T-helper 1 cell treated with Interleukin-12 subunit alpha and Interleukin-12 subunit beta and Interleukin-4 antibody, amounts not matched to agents 30 ng/mL and 1 ng/mL, for 36 hours (primary cell): ENCODE results near the gene AQP1. TPM values are rescaled to one million over a fixed set of nuclear protein-coding genes. Genes with fewer than 3 reads are reported as not detected.

ENCODE experiments used
- intact Hi-C: fragments of 100-400 bp; cut with micrococcal nuclease; formaldehyde crosslinking; loops from one replicate; pipeline ENCODE4 v1.15.1; 2024
- total RNA-seq: library from RNA; stranded (reverse); gene quantifications from 2 replicates; pipeline ENCODE4 v1.2.3, GENCODE V29; 2022

The AQP1 gene
- total RNA-seq, 1 donor from 2014 or later = 0.34 TPM

- intact Hi-C loops = loop anchor here (10.0 kb wide), 1 partner anchor 391 kb away; no protein-coding TSS in a partner anchor
Observed at GRCh38 chr7:30905078-30906012, 6.3 kb upstream of the AQP1 start.

GRCh38 chr7:30906014-30906413, 5.6 kb upstream of the AQP1 start:
- intact Hi-C loops = loop anchor here (10.0 kb wide), 1 partner anchor 391 kb away; no protein-coding TSS in a partner anchor

- intact Hi-C loops = loop anchor here (10.0 kb wide), 1 partner anchor 392 kb away; no protein-coding TSS in a partner anchor
Observed at GRCh38 chr7:30906515-30907240, 5.0 kb upstream of the AQP1 start.

GRCh38 chr7:30907527-30908267, 4.0 kb upstream of the AQP1 start:
- intact Hi-C loops = loop anchor here (1.0 to 10.0 kb wide), 2 partner anchors 107 to 393 kb away; no protein-coding TSS in a partner anchor

GRCh38 chr7:30908681-30909080, 3.0 kb upstream of the AQP1 start:
- intact Hi-C loops = loop anchor here (1.0 to 10.0 kb wide), 2 partner anchors 108 to 394 kb away; no protein-coding TSS in a partner anchor

GRCh38 chr7:30909431-30909830, 2.2 kb upstream of the AQP1 start:
- intact Hi-C loops = loop anchor here (10.0 kb wide), 1 partner anchor 395 kb away; no protein-coding TSS in a partner anchor

- intact Hi-C loops = no loop called here
Observed at GRCh38 chr7:30910411-30911073, 1.1 kb upstream of the AQP1 start.

- intact Hi-C loops = no loop called here
Observed at GRCh38 chr7:30911133-30911532, 520 bp upstream of the AQP1 start.

- intact Hi-C loops = no loop called here
Observed at GRCh38 chr7:30912021-30912730, 523 bp downstream of the AQP1 start.

GRCh38 chr7:30912731-30912985, 1.0 kb downstream of the AQP1 start:
- intact Hi-C loops = no loop called here

GRCh38 chr7:30912986-30913811, 1.5 kb downstream of the AQP1 start:
- intact Hi-C loops = no loop called here

GRCh38 chr7:30913821-30914515, 2.3 kb downstream of the AQP1 start:
- intact Hi-C loops = no loop called here

- intact Hi-C loops = no loop called here
Observed at GRCh38 chr7:30914596-30914995, 2.9 kb downstream of the AQP1 start.

- intact Hi-C loops = no loop called here
Observed at GRCh38 chr7:30915005-30915601, 3.5 kb downstream of the AQP1 start.

- intact Hi-C loops = no loop called here
Observed at GRCh38 chr7:30915751-30916150, 4.1 kb downstream of the AQP1 start.

GRCh38 chr7:30916255-30916654, 4.6 kb downstream of the AQP1 start:
- intact Hi-C loops = no loop called here

- intact Hi-C loops = no loop called here
Observed at GRCh38 chr7:30916767-30917166, 5.1 kb downstream of the AQP1 start.

GRCh38 chr7:30917216-30917893, 5.7 kb downstream of the AQP1 start:
- intact Hi-C loops = no loop called here
